GM21447 (cell line): ENCODE measurements around the gene PLAC1.

Source experiments
- ATAC-seq: cut with Tn5 transposase; IDR thresholded peaks from one replicate; pipeline ENCODE4 v1.9.1; 2021; ENCODE audit not compliant: unreplicated experiment

PLAC1 gene

GRCh38 chrX:134591502-134591901, 66.8 kb downstream of the PLAC1 start:
- no peak for ATAC-seq

DNA sequence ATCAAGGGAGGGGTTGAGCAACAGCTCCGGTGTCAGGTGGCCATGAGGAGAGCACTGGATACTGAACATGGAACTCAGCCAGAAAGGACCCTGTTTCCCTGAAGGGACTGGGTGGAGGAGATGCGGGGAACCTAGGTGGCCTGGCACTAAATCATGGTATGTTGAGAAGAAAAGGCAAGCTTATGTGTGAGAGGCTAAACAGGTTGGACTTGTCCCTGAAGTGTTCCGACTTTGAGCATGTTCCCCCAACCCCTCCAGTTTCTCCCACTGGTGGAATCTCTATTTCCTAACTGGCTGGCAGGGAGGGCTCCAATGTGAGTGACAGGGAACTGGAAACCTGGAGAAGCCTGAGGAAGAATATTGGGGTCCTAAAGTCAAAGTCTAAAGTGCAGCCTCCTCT, 69.5 kb downstream of the PLAC1 start:
- no peak for ATAC-seq

- ATAC-seq, result no peak
These were observed 77.4 kb downstream of the PLAC1 start for GRCh38 chrX:134580907-134581306.

DNA sequence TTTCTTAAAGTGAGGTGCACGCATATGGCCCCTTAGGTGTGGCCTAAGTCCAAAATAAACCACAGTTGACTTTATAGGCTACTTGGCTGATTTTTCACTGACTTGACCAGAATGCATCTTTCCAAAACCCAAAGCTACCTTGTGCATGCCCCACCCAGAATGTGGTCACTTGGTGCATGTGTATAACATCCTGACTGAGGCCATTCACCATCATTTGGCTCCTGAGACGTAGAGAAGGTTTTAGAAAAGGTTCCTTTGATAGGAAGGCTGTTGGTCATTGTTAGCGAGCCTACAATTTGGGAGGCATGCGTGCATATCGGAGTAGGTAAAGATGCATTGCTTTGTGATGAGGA, 84.6 kb downstream of the PLAC1 start:
- ATAC-seq, result no peak

GRCh38 chrX:134572816-134573682, 85.2 kb downstream of the PLAC1 start:
- no peak for ATAC-seq

DNA sequence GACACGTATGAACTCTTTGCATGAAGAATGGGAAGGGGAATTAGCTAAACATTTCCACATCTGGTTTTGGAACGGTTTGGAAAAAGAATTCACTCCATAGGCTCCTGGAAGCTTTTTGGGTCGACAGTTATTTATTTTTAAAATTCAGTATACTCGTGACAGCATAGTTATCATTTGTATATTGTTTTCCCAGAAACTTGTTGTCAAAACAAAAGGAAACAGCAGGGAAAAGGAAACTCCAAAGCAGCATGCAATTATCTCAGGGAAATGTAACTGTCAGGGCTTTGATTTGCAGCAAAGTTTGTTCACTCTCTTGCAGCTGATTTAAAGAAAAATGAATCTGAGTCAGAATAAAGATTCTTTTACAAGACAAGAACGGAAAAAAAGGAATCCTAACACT, 86.5 kb downstream of the PLAC1 start:
- ATAC-seq, result no peak

DNA sequence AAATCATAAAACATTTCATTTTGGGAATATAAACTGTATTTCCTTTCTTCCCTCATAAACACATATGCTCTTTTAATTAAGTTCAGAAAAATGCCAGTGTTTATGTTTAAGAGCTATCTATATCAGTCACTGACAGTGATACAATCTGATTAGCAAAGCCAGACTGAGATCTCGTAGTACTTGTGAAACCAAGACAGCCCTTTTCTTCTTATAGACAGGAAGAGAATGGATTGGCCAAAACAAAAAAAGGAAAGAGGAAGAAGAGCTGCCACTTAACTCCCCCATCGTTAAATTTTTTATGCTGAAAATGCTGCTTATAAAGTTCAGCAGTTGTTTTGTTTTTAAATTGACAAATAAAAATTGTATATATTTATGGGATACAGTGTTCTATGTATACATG, 87.4 kb downstream of the PLAC1 start:
- ATAC-seq, result no peak

GRCh38 chrX:134570509-134570846, 87.8 kb downstream of the PLAC1 start:
- no peak for ATAC-seq

DNA sequence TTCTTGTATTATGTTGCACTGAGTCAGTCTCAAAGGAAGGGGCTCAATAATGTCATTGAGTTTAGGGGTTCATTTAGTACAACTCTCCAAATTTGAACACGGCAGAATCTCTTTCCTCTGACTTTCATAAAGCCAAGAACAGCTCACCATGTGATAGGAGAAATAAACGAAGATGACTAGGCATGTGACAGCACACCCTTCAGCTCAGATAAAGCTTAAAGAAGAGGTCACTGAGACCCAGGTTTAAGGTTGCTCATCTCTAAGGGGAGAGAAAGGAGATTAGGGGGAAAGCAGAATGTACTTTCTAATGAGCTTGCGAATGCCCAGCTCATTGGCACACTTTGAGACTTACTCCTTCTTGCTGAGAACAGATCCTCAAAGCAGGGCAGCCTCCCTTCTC, 89.0 kb downstream of the PLAC1 start:
- ATAC-seq, result no peak

DNA sequence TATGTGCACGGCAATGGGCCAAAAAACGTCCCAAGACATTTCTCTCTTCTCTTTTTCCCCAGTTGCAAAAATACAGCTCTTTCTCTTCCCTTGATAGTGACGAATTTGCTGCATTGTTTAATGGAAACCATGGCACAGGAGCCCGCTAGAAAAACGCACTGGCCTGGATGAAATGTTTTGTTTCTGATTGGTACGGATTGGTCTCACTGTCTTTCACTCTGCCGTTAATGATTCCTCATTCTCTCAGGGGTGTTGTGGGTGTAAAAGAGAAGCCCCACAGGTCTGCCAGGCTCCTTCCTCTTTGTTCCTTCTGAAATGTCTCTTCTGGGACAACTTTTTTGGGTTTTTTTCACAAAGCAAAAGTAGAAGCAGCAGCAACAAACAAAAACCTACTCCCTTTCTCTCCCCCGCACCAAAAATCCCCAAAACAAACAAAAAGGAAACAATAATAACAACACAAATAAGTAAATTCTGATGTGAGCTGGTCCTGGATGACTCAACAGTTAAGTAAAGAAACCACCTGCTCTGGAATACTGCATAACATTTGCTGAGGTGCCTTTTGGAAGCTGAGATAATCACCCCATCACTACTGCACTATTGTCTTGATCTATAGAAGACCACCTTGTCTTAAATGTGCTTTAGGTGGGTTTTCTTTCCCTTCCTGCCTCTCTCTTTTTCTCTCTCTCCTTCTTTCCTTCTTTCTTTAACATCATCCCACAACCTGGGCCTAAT, 89.8 kb downstream of the PLAC1 start:
- no peak for ATAC-seq

GRCh38 chrX:134566506-134566905, 91.8 kb downstream of the PLAC1 start:
- no peak for ATAC-seq

DNA sequence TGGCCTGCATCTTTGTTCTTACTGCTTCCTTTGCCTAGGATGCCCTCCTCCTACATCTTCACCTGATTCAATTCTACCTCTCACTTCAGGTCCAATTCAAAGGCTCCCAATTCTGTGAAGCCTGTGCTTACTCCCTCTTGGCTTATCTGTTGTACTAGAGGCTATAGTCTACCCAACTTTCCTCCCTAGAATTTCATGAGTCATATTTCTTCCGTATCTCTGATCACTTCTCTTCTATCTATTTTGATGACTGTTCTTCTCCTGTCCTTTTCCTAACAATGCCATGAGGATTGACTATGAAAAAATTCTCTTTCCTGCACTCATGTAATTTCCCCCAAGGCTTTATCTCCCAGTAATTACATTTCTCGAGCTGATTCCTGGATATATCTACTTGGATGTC, 96.3 kb downstream of the PLAC1 start:
- ATAC-seq, result no peak

DNA sequence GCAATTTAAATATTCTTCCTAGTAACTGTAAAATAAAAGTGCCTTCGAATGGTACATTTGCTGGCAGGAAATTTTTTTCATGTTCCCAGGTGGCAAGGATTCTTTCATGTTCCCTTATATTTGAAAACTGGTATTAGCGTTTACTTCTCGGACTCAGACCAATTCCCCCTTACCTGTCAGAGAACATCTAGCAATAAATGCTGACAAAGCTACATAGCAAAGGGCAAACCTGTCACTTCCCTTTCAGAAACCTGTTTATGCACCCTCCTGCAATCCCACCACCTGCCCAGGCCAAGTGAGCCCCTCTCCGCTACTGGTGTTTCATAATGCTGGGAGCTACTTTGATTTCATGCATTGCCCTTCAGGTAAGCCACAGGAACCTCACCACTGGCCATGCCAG, 100.1 kb downstream of the PLAC1 start:
- ATAC-seq, result no peak

- ATAC-seq, result no peak
These were observed 104.0 kb downstream of the PLAC1 start for GRCh38 chrX:134554291-134554690.

- ATAC-seq, result no peak
These were observed 105.9 kb downstream of the PLAC1 start for GRCh38 chrX:134552351-134552750.

DNA sequence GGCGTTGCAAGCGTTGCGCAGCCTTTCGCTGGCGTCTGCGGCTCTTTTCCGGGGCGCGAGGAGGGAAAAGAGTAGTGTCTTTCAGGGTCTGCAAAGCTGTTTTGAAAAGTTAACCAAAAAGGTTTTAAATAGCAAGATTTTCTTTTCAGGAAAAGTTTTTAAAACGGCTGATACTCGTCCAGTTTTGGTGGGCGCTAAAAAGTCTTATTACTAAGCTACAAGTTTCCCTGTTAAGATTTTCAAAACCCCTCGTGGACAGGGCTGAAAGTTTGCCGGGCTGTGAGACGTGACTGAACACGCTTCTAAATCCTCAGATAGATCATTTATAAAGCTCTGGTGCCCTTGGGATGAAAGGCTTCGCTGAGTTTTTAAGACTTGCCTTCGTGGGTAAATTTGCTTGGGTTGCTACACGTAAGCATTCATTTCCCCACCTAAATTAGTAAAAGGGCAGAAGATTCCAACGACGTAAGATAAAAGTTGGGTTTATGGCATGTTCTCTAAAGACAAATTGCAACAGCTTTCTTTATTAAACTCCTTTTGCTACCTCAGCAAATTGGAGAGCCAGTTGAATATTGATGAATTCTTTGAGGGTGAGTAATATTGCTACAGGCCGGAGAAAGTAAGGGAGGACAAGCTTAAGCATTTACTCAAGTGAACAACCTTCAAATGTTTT, 106.8 kb downstream of the PLAC1 start:
- ATAC-seq, result no peak

GRCh38 chrX:134548257-134549201, 109.7 kb downstream of the PLAC1 start:
- no peak for ATAC-seq

- ATAC-seq, result no peak
These were observed 111.1 kb downstream of the PLAC1 start for GRCh38 chrX:134547047-134547679.

DNA sequence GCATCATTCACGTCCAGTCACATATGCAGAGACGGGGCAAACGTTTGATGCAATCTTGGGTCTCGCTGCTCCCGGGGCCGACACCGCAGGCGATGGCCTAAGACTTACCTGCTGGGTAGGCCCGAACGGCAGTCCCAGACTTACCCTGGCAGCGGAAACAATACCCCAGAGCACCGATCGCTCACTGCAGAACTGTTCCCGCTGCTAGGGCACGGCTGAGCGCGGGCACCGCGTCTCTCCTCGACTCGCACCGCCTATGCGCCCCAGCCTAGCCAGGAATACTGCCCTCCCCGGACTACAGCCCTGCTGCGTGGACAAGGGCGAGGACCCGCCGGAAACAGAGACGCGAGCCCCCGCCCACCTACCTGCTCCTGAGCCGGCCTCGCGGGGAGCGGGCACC, 112.1 kb downstream of the PLAC1 start:
- ATAC-seq, result no peak

DNA sequence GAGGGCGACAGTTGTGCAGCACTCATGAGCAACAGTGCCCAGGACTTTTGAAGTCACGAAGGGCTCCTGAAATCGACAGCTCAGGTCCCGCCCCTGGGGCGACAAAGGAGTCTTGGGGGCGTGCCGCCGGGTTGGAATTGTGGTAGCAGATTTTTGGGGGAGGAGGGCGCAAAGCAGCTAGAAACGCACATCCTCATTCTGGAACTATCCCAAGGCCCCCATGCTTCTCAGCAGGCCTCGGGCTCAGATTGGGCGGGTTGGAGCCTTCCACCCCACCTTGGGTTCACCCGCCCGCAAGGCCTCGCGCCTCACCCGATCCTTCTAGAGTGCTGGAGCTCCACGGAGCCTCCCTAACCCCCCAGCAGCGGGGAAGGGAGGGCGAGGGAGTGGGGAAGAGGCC, 112.8 kb downstream of the PLAC1 start:
- no peak for ATAC-seq
